ENCODE measurements around the gene RPS14.

DNA sequence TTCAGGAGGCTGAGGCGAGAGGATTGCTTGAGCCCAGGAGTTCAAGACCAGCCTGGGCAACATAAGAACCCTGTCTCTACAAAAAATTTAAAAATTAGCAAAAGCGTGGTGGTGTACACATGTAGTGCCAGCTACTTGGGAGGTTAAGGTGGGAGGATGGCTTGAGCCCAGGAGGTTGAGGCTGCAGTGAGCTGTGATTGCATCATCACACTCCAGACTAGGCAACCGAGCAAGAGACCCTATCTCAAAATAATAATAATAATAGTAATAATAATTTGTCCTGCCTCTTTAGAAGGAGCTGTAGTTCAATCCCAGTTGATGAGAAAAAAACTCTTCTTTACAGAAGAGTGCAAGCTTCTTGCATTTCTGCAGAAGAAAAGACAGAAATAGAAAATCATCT lies 26.8 kb downstream of the RPS14 start:
- no peak for TF ChIP-seq POLR2A (IDR thresholded peaks at IDR 0.05; ENCODE audit: low read depth, low read length)
- TF ChIP-seq, protein P1, sequence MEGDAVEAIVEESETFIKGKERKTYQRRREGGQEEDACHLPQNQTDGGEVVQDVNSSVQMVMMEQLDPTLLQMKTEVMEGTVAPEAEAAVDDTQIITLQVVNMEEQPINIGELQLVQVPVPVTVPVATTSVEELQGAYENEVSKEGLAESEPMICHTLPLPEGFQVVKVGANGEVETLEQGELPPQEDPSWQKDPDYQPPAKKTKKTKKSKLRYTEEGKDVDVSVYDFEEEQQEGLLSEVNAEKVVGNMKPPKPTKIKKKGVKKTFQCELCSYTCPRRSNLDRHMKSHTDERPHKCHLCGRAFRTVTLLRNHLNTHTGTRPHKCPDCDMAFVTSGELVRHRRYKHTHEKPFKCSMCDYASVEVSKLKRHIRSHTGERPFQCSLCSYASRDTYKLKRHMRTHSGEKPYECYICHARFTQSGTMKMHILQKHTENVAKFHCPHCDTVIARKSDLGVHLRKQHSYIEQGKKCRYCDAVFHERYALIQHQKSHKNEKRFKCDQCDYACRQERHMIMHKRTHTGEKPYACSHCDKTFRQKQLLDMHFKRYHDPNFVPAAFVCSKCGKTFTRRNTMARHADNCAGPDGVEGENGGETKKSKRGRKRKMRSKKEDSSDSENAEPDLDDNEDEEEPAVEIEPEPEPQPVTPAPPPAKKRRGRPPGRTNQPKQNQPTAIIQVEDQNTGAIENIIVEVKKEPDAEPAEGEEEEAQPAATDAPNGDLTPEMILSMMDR (conservative IDR thresholded peaks at IDR 0.05; ENCODE audit: low read depth, low read length): no peak
- no peak for TF ChIP-seq MXI1 (IDR thresholded peaks at IDR 0.05; ENCODE audit: borderline replicate concordance, low read depth, low read length)
- no peak for TF ChIP-seq ELK1 (IDR thresholded peaks at IDR 0.05; ENCODE audit: borderline replicate concordance, low read depth, low read length)
- TF ChIP-seq RCOR1 (IDR thresholded peaks at IDR 0.05; ENCODE audit: insufficient replicate concordance, low read length): no peak
- no peak for TF ChIP-seq FOS (IDR thresholded peaks at IDR 0.05; ENCODE audit: low read depth, low read length)
- TF ChIP-seq USF2 (IDR thresholded peaks at IDR 0.05; ENCODE audit: low read depth, low read length): no peak
